Activated T-cell treated with anti-CD3 and anti-CD28 coated beads for 48 hours (primary cell): Measurements from ENCODE around the gene NIM1K.
"Not testable (repeated sequence)": the region's sequence is repeated elsewhere in the genome, so short reads cannot be mapped to it uniquely, and the experiment has no call there.

Experiments used
- DNase-seq: peaks from one replicate; pipeline ENCODE4 v3.0.0-alpha.2; 2020; ENCODE audit warnings: low read depth

The NIM1K gene

GRCh38 chr5:43230707-43231106, 38.7 kb downstream of the NIM1K start:
- DNase-seq, result no peak

DNA sequence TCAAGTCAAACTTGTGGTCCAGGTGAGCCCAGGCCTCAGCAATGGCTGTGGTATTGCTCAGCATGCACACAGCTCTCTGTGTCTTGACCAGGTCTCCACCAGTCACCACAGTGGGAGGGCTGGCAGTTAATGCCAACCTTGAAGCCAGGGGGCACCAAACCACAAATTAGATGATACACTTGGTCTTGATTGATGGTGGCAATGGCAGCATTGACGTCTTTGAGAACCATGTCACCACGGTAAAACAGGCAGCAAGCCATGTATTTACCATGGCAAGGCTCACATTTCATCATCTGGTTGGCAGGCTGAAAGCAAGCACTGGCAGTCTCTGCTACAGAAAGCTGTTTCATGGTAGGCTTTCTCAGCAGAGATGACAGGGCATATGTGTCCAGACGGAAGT, 40.0 kb downstream of the NIM1K start:
- no peak for DNase-seq

GRCh38 chr5:43232943-43233833, 41.2 kb downstream of the NIM1K start:
- no peak for DNase-seq

- no peak for DNase-seq
Measured at GRCh38 chr5:43233946-43234345, 41.9 kb downstream of the NIM1K start.

DNA sequence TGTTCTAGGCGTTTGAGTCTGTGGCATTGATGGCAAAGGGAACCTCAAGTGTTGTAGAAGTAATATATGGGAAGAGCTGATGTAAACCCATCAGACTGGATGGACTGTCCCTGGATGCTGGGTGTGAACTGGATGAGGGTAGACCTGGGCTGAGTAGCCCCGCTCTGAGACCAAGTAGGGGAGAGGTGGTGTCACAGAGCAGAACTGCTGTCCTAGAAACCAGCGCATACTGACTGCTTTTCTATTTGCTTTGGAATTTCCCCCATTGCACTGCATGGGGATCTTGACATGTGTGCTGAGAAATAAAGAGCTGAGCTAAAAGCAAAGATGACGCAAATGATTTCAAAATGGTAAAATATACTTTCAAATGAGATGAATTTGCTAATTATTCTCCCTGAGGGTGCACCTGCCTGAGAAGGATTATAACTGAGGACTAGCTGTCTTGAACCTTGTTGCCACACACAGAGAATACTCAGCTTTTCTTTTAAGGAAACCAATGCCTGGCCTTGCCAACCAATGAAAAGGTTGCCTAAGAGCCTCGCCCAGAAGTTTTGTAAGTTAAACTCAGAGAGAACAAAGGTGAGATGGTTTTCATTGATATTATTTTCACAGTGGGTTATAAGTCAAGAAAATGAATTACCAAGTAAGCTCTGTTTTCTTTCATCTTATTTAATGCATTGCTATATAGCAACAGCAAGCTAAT, 44.8 kb downstream of the NIM1K start:
- DNase-seq, result no peak

GRCh38 chr5:43242196-43242595, 50.2 kb downstream of the NIM1K start:
- DNase-seq, result no peak

DNA sequence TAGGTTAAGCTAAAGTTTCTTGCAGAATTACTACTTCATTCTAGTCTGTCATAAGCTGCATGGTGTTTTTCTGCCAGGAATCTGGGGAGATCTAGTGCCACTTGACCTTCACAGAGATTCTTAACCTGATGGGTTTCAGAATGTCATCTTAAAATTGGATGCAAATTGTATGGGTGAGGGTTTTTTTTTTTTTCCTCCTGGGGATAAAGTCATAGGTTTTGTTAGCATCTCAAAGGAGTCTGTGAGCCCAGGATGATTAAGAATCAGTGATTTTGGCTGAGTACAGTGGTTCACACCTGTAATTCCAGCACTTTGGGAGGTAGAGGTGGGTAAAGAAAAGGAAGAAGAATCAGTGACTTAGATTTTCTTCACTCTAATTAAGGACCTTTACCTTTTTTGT, 51.2 kb downstream of the NIM1K start:
- DNase-seq, result no peak

GRCh38 chr5:43244823-43245565, 53.0 kb downstream of the NIM1K start:
- no peak for DNase-seq

DNA sequence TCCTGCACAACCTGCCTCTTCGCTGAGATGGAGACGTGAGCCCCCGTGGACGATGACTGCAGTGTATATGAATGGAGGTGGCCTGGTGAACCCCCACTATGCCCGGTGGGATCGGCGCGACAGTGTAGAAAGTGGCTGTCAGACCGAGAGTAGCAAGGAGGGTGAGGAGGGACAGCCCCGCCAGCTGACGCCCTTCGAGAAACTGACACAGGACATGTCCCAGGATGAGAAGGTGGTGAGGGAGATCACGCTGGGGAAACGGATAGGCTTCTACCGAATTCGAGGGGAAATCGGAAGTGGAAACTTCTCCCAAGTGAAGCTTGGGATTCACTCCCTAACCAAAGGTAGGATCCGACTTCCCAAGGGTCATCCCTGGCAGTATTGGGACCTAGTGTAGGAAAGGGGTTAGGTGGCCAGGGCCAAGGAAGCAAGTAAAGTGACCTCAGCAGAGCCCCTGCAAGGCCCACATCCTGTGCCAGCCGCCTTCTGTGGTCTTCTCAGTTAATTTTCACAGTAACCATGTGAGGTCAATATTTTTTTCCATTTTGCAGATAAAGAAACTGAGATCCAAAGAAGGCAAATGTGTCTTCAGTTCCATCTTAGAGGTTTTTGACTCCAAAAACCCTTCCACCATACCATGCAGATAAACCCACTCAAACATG, 53.8 kb downstream of the NIM1K start:
- DNase-seq, result no peak

- DNase-seq, result no peak
Measured at GRCh38 chr5:43251754-43252153, 59.7 kb downstream of the NIM1K start.

DNA sequence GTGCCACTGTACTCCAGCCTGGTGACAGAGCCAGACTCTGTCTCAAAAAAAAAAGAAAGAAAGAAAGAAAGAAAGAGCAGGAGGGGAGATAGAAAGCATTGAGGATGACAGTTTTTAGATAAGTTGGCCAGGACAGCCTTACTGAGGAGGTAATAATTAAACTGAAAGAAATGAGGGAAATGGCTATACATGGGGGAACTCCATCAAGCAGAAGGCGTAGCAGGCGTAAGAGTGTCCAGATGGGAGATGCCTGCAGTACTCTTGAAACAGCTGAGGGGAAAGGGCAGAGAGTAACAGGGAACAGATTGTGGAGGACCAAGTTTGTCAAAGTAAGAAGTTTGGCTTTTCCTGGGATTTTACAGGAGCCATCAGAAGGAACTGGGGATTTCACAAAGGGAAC, 63.7 kb downstream of the NIM1K start:
- DNase-seq, result no peak

DNA sequence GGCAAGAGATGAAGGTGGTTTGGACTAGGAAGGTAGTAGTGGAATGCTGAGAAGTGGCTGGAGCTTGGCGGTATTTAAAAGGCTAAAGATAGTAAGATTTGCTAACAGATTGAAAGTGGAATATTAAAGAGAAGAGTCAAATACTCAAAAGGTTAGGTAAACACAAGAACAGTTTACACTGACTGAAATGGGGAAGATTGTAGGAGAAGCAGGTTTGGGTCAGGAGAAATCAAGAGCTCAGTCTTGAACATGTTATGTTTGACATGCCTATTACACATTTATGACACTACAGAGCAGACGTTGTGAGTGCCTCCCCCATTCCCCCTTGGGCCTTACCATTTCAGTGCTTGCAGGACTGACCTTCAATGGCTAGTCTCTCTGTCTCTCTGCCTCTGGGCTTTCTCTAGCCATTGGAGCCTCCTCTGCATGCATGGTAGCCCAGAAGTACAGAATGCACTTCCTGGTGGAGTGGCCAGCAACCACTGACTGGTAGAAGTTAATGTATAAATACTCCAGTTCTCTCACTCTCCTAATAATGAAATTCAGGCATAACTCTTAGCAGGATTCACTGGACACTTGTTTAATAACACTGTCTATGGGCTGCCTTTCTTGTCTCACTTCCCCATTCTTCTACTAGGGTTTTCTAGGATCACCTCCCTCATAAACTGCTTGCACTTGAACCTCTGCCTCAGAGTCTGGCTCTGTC, 64.4 kb downstream of the NIM1K start:
- DNase-seq, result no peak

GRCh38 chr5:43258116-43258515, 66.1 kb downstream of the NIM1K start:
- DNase-seq, result no peak

DNA sequence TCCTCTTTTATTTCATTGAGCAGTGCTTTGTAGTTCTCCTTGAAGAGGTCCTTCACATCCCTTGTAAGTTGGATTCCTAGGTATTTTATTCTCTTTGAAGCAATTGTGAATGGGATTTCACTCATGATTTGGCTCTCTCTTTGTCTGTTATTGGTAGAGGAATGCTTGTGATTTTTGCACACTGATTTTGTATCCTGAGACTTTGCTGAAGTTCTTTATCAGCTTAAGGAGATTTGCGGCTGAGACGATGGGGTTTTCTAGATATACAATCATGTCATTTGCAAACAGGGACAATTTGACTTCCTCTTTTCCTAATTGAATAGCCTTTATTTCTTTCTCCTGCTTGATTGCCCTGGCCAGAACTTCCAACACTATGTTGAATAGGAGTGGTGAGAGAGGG, 70.2 kb downstream of the NIM1K start:
- not testable (repeated sequence) for DNase-seq

- no peak for DNase-seq
Measured at GRCh38 chr5:43268188-43268820, 76.3 kb downstream of the NIM1K start.

- DNase-seq, result no peak
Measured at GRCh38 chr5:43270645-43271044, 78.6 kb downstream of the NIM1K start.

DNA sequence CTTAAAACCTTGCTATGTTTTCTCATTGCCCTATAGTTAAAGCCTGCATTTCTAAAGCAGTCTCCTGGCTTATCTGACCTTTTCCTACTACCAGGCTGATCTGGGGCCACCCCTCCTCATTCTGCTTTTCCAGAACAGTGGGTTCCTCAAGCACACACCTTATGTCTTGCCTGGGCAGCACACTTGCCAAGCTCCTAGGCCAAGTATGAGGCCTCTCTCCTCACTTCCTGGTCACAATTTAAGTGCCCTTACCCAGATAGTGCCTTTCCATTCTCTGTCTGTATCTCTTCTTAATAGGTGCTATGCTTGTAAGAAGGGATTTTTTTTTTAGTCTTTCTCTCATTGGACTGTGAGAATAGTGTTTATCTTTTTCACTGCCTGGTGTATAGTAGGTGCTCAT, 81.5 kb downstream of the NIM1K start:
- DNase-seq, result no peak

GRCh38 chr5:43274435-43275114, 82.5 kb downstream of the NIM1K start:
- no peak for DNase-seq

- no peak for DNase-seq
Measured at GRCh38 chr5:43275391-43275790, 83.4 kb downstream of the NIM1K start.

DNA sequence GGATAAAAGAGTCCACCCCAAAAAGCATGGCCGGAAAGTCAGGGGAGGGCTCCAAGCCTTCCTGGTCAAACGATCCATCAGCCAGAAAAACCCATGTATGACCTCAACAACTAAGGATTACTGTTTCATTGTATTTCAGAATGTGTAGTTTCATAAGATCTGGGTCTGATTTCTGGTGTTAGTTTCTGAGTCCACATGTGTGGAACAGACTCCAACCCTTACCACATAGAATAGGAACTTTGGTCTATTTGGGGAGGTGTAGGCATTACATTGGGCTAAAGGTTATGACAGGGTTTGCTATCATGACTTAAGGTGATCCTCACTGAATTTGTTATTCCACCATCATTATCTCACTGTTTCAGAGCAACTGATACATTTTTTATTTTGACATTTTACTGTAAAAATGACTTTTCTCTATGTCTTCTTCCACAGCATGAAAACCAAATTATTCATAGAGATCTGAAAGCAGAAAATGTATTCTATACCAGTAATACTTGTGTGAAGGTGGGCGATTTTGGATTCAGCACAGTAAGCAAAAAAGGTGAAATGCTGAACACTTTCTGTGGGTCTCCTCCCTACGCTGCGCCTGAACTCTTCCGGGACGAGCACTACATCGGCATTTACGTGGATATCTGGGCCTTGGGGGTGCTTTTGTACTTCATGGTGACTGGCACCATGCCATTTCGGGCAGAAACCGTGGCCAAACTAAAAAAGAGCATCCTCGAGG, 87.7 kb downstream of the NIM1K start:
- DNase-seq, result no peak
